SK-N-SH (cell line): ENCODE measurements around the gene CLIC6. TPM values are rescaled to one million over a fixed set of nuclear protein-coding genes. Genes with fewer than 3 reads are reported as not detected.

ENCODE experiments used
- CTCF ChIA-PET: fragments of 300-600, 350-600 bp; formaldehyde crosslinking; extraction: SDS; loops from one replicate; lab custom pipeline; 2021; lab: Yijun Ruan, JAX
- POLR2A ChIA-PET: fragments of 350-600 bp; sonication (Branson Sonifier 250); formaldehyde crosslinking; extraction: SDS; loops from one replicate; lab custom pipeline; 2020; ENCODE audit warnings: antibody characterized with exemption, inconsistent platforms; lab: Yijun Ruan, JAX
- DNase-seq: peaks from one replicate; pipeline ENCODE4 v3.0.0; 2012
- H2AFZ ChIP-seq: fragments of 200-600 bp; sonication (generic); 2 replicates; pipeline ENCODE4 v1.8.1; 2016; ENCODE audit warnings: antibody characterized with exemption, mild to moderate bottlenecking, low read depth
- H3F3A ChIP-seq: fragments of 200-600 bp; sonication (generic); replicated peaks from 2 replicates; pipeline ENCODE3; 2016; ENCODE audit warnings: antibody characterized with exemption, mild to moderate bottlenecking; ENCODE audit not compliant: insufficient read depth
- H3K27ac ChIP-seq, 2 experiments: fragments of 200-500 bp in 1 of 2; fragments of 200-600 bp in 1 of 2; sonication (Bioruptor generic) in 1 of 2; sonication (generic), shearing (Covaris generic) in 1 of 2; 2 replicates each; pipeline versions ENCODE4 v1.5.1 to v1.6.1; 2014 to 2016; ENCODE audit warnings: low read depth in 2 of 2, inconsistent platforms in 1 of 2, low read length in 1 of 2, mild to moderate bottlenecking in 1 of 2, mixed read lengths in 1 of 2
- H3K27me3 ChIP-seq: fragments of 200-600 bp; sonication (generic), shearing (Covaris generic); 2 replicates; pipeline ENCODE4 v1.6.1; 2016; ENCODE audit warnings: mixed run types; ENCODE audit not compliant: insufficient read depth
- H3K36me3 ChIP-seq, 2 experiments: fragments of 200-500 bp in 1 of 2; fragments of 200-600 bp in 1 of 2; sonication (Bioruptor generic) in 1 of 2; sonication (generic) in 1 of 2; replicated peaks in 1 of 2; 2 replicates each; pipeline versions ENCODE3 to v1.5.1; 2014 to 2016; ENCODE audit warnings: low read length in 1 of 2, mild to moderate bottlenecking in 1 of 2; ENCODE audit not compliant: insufficient read depth in 2 of 2, control insufficient read depth in 1 of 2
- H3K4me1 ChIP-seq, 2 experiments: fragments of 200-500 bp in 1 of 2; fragments of 200-600 bp in 1 of 2; sonication (Bioruptor generic) in 1 of 2; sonication (generic), shearing (Covaris generic) in 1 of 2; 2 replicates each; pipeline versions ENCODE4 v1.5.1 to v1.6.1; 2014 to 2016; ENCODE audit warnings: low read depth in 1 of 2, low read length in 1 of 2, mixed run types in 1 of 2; ENCODE audit not compliant: insufficient read depth in 2 of 2, control insufficient read depth in 1 of 2
- H3K4me2 ChIP-seq: fragments of 200-600 bp; sonication (generic), shearing (Covaris generic); 2 replicates; pipeline ENCODE4 v1.6.1; 2017; ENCODE audit warnings: mixed run types
- H3K4me3 ChIP-seq, 2 experiments: fragments of 200-500 bp in 1 of 2; fragments of 200-600 bp in 1 of 2; sonication (Bioruptor generic) in 1 of 2; sonication (generic), shearing (Covaris generic) in 1 of 2; 2 replicates each; pipeline versions ENCODE4 v1.5.1 to v1.8.1; 2014 to 2016; ENCODE audit warnings: low read depth in 2 of 2, inconsistent platforms in 1 of 2, low read length in 1 of 2, mild to moderate bottlenecking in 1 of 2, mixed read lengths in 1 of 2, moderate library complexity in 1 of 2
- H3K79me2 ChIP-seq: fragments of 200-600 bp; sonication (generic); 2 replicates; pipeline ENCODE4 v1.8.1; 2017; ENCODE audit warnings: mild to moderate bottlenecking; ENCODE audit not compliant: insufficient read depth
- H3K9ac ChIP-seq: fragments of 200-600 bp; sonication (generic); 2 replicates; pipeline ENCODE4 v1.6.1; 2017; ENCODE audit warnings: mixed run types
- H3K9me2 ChIP-seq: fragments of 200-600 bp; sonication (generic); 2 replicates; pipeline ENCODE4 v1.6.1; 2017; ENCODE audit warnings: mixed run types
- H3K9me3 ChIP-seq: fragments of 200-600 bp; sonication (generic); 2 replicates; pipeline ENCODE4 v1.6.1; 2017; ENCODE audit warnings: mixed run types, mild to moderate bottlenecking, moderate library complexity
- H4K20me1 ChIP-seq: fragments of 200-600 bp; sonication (generic); 2 replicates; pipeline ENCODE4 v1.6.1; 2017; ENCODE audit warnings: mild to moderate bottlenecking, mixed run types; ENCODE audit not compliant: insufficient read depth
- CHD2 ChIP-seq: fragments of 150-350 bp; IDR thresholded peaks from 2 replicates; pipeline ENCODE4 v1.6.1; 2018; ENCODE audit warnings: low read length; ENCODE audit not compliant: partially characterized antibody
- ELF1 ChIP-seq: IDR thresholded peaks from 2 replicates; pipeline ENCODE4 v1.4.0; 2012
- EP300 ChIP-seq, 2 experiments: IDR thresholded peaks; 2 replicates each; pipeline versions ENCODE4 v1.4.0 to v1.6.1; 2012; ENCODE audit warnings: borderline replicate concordance in 1 of 2, low read depth in 1 of 2, low read length in 1 of 2
- GABPA ChIP-seq: IDR thresholded peaks from 2 replicates; pipeline ENCODE4 v1.4.0; 2012; ENCODE audit warnings: low read depth, mild to moderate bottlenecking
- JUND ChIP-seq: IDR thresholded peaks from 2 replicates; pipeline ENCODE4 v1.4.0; 2012
- MEF2A ChIP-seq: IDR thresholded peaks from 2 replicates; pipeline ENCODE4 v1.4.0; 2012; ENCODE audit warnings: low read depth, borderline replicate concordance
- NFIC ChIP-seq: IDR thresholded peaks from 2 replicates; pipeline ENCODE4 v1.4.0; 2012; ENCODE audit warnings: borderline replicate concordance
- RAD21 ChIP-seq: IDR thresholded peaks from 2 replicates; pipeline ENCODE4 v1.6.1; 2012; ENCODE audit warnings: mild to moderate bottlenecking, low read length
- RFX5 ChIP-seq: IDR thresholded peaks from 2 replicates; pipeline ENCODE4 v1.6.1; 2012; ENCODE audit warnings: mild to moderate bottlenecking, improper control_type of control experiment, low read length
- SMC3 ChIP-seq: IDR thresholded peaks from 2 replicates; pipeline ENCODE4 v1.6.1; 2012; ENCODE audit warnings: low read depth, low read length, improper control_type of control experiment
- whole genome bisulfite sequencing: methylation state at CpG from one replicate; pipeline ENCODE4 v1.1.6; 2017; ENCODE audit warnings: low lambda C conversion rate; 5-methylcytosine and 5-hydroxymethylcytosine counted together
- polyA plus RNA-seq, 3 experiments: library from polyadenylated mRNA; depleted of rRNA; stranded (reverse); fragments of >200 nt; gene quantifications; 2 replicates each; pipeline ENCODE4 v1.2.3, GENCODE V29; 2012
- TF ChIP-seq, protein P1 (sequence below): IDR thresholded peaks from 2 replicates; pipeline ENCODE4; 2012
- TF ChIP-seq, protein P2 (sequence below): fragments of 150-350 bp; IDR thresholded peaks from 2 replicates; pipeline ENCODE4 v1.6.1; 2016; ENCODE audit warnings: mild to moderate bottlenecking, low read depth, low read length
- TF ChIP-seq, protein P3 (sequence below): IDR thresholded peaks from 2 replicates; pipeline ENCODE4 v1.6.1; 2012; ENCODE audit warnings: mild to moderate bottlenecking, low read depth, low read length, moderate library complexity

The CLIC6 gene
- polyA plus RNA-seq, 1 of the 3 experiments (the other 2 are of a cell fraction) = 0.08 TPM

DNA sequence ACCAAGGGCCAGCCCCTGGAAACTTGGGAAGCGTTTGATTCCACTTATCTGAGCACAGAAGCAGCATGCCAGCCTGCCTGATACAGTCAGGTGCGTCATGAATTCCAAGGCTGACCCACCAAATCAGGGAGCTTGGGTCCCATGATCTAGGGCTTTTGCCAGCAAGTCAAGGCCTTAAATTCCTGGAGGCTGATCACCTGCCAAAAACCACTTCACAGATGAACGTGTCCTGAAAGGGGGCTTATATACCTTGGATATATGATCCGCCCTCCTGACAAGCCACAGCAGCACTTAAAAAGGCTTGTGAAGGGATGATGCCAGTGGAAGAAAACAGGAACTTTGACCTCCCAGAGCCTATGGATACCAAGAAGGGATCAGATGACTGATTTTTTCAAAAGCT, 24.0 kb upstream of the CLIC6 start:
- Histone ChIP-seq H3K4me2 (no peak overlapping the region), H3K27ac (no peak overlapping the region), H3K9me3 (no peaks in the 10 kb centered on the region), H3K27me3 (peaks cover 11% of the 10 kb centered on the region; the same call in 1 of the 2 replicates), H3K36me3 (no peaks in the 10 kb centered on the region), H3K79me2 (no peaks in the 10 kb centered on the region), H2AFZ (no peak overlapping the region), H3K9ac (no peak overlapping the region), H3F3A (peaks cover 15% of the 10 kb centered on the region), H3K4me3 (no peak overlapping the region), H3K4me1 (no peaks in the 10 kb centered on the region; a peak in 1 of 4 replicates), H4K20me1 (no peaks in the 10 kb centered on the region), H3K9me2 (no peaks in the 10 kb centered on the region)
- CTCF ChIA-PET = interaction anchor here (1.3 to 1.9 kb wide), 2 partner anchors 14 to 277 kb away, joined by 3 to 5 read pairs; no protein-coding TSS in a partner anchor
- no peak for TF ChIP-seq NFIC
- DNase-seq = no peak
- POLR2A ChIA-PET = no interaction called here
- 51% methylated on average over 4 of the region's 4 CpGs for WGBS

DNA sequence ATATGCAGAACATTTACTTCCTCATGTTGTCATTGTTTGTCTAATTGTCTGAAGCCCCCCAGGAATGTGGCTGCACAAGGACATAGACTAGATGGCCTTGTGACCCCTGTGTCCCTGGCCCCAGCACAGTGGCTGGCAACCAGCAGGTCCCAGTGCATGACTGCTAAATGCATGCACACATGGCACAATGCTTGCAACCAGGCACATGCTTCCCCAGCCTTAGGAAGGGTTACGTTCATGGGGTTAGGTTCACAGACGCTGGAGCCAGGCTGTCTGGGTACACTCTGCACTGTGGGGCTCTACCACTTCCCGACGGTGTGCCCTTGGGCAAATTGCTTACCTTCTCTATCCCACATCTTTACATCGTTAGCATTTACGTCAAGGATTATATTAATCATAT, 21.2 kb upstream of the CLIC6 start:
- Histone ChIP-seq H3F3A (no peaks in the 10 kb centered on the region), H3K36me3 (peaks cover 0 to 3% of the 10 kb centered on the region in 2 experiments), H3K4me1 (no peaks in the 10 kb centered on the region; a peak in 1 of 4 replicates), H3K4me3 (no peak overlapping the region), H3K79me2 (no peaks in the 10 kb centered on the region), H3K9me3 (no peaks in the 10 kb centered on the region), H3K4me2 (no peak overlapping the region), H4K20me1 (no peaks in the 10 kb centered on the region), H2AFZ (no peak overlapping the region), H3K9me2 (no peaks in the 10 kb centered on the region), H3K27ac (no peak overlapping the region), H3K27me3 (peaks cover 11% of the 10 kb centered on the region; the same call in 1 of the 2 replicates), H3K9ac (no peak overlapping the region)
- POLR2A ChIA-PET = no interaction called here
- WGBS = 18% methylated on average over 6 of the region's 6 CpGs
- TF ChIP-seq ELF1 = no peak
- TF ChIP-seq JUND = no peak
- TF ChIP-seq CHD2 = no peak
- no peak for TF ChIP-seq RAD21
- no peak for TF ChIP-seq NFIC
- no peak for TF ChIP-seq GABPA
- no peak for TF ChIP-seq SMC3
- TF ChIP-seq RFX5 = no peak
- no peak for TF ChIP-seq MEF2A
- TF ChIP-seq, protein P1, sequence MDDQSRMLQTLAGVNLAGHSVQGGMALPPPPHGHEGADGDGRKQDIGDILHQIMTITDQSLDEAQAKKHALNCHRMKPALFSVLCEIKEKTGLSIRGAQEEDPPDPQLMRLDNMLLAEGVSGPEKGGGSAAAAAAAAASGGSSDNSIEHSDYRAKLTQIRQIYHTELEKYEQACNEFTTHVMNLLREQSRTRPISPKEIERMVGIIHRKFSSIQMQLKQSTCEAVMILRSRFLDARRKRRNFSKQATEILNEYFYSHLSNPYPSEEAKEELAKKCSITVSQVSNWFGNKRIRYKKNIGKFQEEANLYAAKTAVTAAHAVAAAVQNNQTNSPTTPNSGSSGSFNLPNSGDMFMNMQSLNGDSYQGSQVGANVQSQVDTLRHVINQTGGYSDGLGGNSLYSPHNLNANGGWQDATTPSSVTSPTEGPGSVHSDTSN = no peak
- TF ChIP-seq, protein P2, sequence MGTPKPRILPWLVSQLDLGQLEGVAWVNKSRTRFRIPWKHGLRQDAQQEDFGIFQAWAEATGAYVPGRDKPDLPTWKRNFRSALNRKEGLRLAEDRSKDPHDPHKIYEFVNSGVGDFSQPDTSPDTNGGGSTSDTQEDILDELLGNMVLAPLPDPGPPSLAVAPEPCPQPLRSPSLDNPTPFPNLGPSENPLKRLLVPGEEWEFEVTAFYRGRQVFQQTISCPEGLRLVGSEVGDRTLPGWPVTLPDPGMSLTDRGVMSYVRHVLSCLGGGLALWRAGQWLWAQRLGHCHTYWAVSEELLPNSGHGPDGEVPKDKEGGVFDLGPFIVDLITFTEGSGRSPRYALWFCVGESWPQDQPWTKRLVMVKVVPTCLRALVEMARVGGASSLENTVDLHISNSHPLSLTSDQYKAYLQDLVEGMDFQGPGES = no peak
- no peak for TF ChIP-seq EP300 (IDR thresholded peaks at IDR 0.05; ENCODE audit: borderline replicate concordance in 1 of 2, low read depth in 1 of 2, low read length in 1 of 2)
- TF ChIP-seq, protein P3, sequence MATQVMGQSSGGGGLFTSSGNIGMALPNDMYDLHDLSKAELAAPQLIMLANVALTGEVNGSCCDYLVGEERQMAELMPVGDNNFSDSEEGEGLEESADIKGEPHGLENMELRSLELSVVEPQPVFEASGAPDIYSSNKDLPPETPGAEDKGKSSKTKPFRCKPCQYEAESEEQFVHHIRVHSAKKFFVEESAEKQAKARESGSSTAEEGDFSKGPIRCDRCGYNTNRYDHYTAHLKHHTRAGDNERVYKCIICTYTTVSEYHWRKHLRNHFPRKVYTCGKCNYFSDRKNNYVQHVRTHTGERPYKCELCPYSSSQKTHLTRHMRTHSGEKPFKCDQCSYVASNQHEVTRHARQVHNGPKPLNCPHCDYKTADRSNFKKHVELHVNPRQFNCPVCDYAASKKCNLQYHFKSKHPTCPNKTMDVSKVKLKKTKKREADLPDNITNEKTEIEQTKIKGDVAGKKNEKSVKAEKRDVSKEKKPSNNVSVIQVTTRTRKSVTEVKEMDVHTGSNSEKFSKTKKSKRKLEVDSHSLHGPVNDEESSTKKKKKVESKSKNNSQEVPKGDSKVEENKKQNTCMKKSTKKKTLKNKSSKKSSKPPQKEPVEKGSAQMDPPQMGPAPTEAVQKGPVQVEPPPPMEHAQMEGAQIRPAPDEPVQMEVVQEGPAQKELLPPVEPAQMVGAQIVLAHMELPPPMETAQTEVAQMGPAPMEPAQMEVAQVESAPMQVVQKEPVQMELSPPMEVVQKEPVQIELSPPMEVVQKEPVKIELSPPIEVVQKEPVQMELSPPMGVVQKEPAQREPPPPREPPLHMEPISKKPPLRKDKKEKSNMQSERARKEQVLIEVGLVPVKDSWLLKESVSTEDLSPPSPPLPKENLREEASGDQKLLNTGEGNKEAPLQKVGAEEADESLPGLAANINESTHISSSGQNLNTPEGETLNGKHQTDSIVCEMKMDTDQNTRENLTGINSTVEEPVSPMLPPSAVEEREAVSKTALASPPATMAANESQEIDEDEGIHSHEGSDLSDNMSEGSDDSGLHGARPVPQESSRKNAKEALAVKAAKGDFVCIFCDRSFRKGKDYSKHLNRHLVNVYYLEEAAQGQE = no peak
- CTCF ChIA-PET = no interaction called here
- DNase-seq = no peak
